SK-N-SH (cell line): Measurements from ENCODE around the gene TRMT112. TPM values are rescaled to one million over a fixed set of nuclear protein-coding genes. Genes with fewer than 3 reads are reported as not detected.

Experiments
- CTCF ChIA-PET: fragments of 300-600, 350-600 bp; formaldehyde crosslinking; extraction: SDS; loops from one replicate; lab custom pipeline; 2021; lab: Yijun Ruan, JAX
- POLR2A ChIA-PET: fragments of 350-600 bp; sonication (Branson Sonifier 250); formaldehyde crosslinking; extraction: SDS; loops from one replicate; lab custom pipeline; 2020; ENCODE audit warnings: antibody characterized with exemption, inconsistent platforms; lab: Yijun Ruan, JAX
- DNase-seq: peaks from one replicate; pipeline ENCODE4 v3.0.0; 2012
- H2AFZ ChIP-seq: fragments of 200-600 bp; sonication (generic); 2 replicates; pipeline ENCODE4 v1.8.1; 2016; ENCODE audit warnings: antibody characterized with exemption, mild to moderate bottlenecking, low read depth
- H3F3A ChIP-seq: fragments of 200-600 bp; sonication (generic); replicated peaks from 2 replicates; pipeline ENCODE3; 2016; ENCODE audit warnings: antibody characterized with exemption, mild to moderate bottlenecking; ENCODE audit not compliant: insufficient read depth
- H3K27ac ChIP-seq, 2 experiments: fragments of 200-500 bp in 1 of 2; fragments of 200-600 bp in 1 of 2; sonication (Bioruptor generic) in 1 of 2; sonication (generic), shearing (Covaris generic) in 1 of 2; 2 replicates each; pipeline versions ENCODE4 v1.5.1 to v1.6.1; 2014 to 2016; ENCODE audit warnings: low read depth in 2 of 2, inconsistent platforms in 1 of 2, low read length in 1 of 2, mild to moderate bottlenecking in 1 of 2, mixed read lengths in 1 of 2
- H3K27me3 ChIP-seq: fragments of 200-600 bp; sonication (generic), shearing (Covaris generic); 2 replicates; pipeline ENCODE4 v1.6.1; 2016; ENCODE audit warnings: mixed run types; ENCODE audit not compliant: insufficient read depth
- H3K36me3 ChIP-seq, 2 experiments: fragments of 200-500 bp in 1 of 2; fragments of 200-600 bp in 1 of 2; sonication (Bioruptor generic) in 1 of 2; sonication (generic) in 1 of 2; replicated peaks in 1 of 2; 2 replicates each; pipeline versions ENCODE3 to v1.5.1; 2014 to 2016; ENCODE audit warnings: low read length in 1 of 2, mild to moderate bottlenecking in 1 of 2; ENCODE audit not compliant: insufficient read depth in 2 of 2, control insufficient read depth in 1 of 2
- H3K4me1 ChIP-seq, 2 experiments: fragments of 200-500 bp in 1 of 2; fragments of 200-600 bp in 1 of 2; sonication (Bioruptor generic) in 1 of 2; sonication (generic), shearing (Covaris generic) in 1 of 2; 2 replicates each; pipeline versions ENCODE4 v1.5.1 to v1.6.1; 2014 to 2016; ENCODE audit warnings: low read depth in 1 of 2, low read length in 1 of 2, mixed run types in 1 of 2; ENCODE audit not compliant: insufficient read depth in 2 of 2, control insufficient read depth in 1 of 2
- H3K4me2 ChIP-seq: fragments of 200-600 bp; sonication (generic), shearing (Covaris generic); 2 replicates; pipeline ENCODE4 v1.6.1; 2017; ENCODE audit warnings: mixed run types
- H3K4me3 ChIP-seq, 2 experiments: fragments of 200-500 bp in 1 of 2; fragments of 200-600 bp in 1 of 2; sonication (Bioruptor generic) in 1 of 2; sonication (generic), shearing (Covaris generic) in 1 of 2; 2 replicates each; pipeline versions ENCODE4 v1.5.1 to v1.8.1; 2014 to 2016; ENCODE audit warnings: low read depth in 2 of 2, inconsistent platforms in 1 of 2, low read length in 1 of 2, mild to moderate bottlenecking in 1 of 2, mixed read lengths in 1 of 2, moderate library complexity in 1 of 2
- H3K79me2 ChIP-seq: fragments of 200-600 bp; sonication (generic); 2 replicates; pipeline ENCODE4 v1.8.1; 2017; ENCODE audit warnings: mild to moderate bottlenecking; ENCODE audit not compliant: insufficient read depth
- H3K9ac ChIP-seq: fragments of 200-600 bp; sonication (generic); 2 replicates; pipeline ENCODE4 v1.6.1; 2017; ENCODE audit warnings: mixed run types
- H3K9me2 ChIP-seq: fragments of 200-600 bp; sonication (generic); 2 replicates; pipeline ENCODE4 v1.6.1; 2017; ENCODE audit warnings: mixed run types
- H3K9me3 ChIP-seq: fragments of 200-600 bp; sonication (generic); 2 replicates; pipeline ENCODE4 v1.6.1; 2017; ENCODE audit warnings: mixed run types, mild to moderate bottlenecking, moderate library complexity
- H4K20me1 ChIP-seq: fragments of 200-600 bp; sonication (generic); 2 replicates; pipeline ENCODE4 v1.6.1; 2017; ENCODE audit warnings: mild to moderate bottlenecking, mixed run types; ENCODE audit not compliant: insufficient read depth
- CHD2 ChIP-seq: fragments of 150-350 bp; IDR thresholded peaks from 2 replicates; pipeline ENCODE4 v1.6.1; 2018; ENCODE audit warnings: low read length; ENCODE audit not compliant: partially characterized antibody
- EP300 ChIP-seq, 2 experiments: IDR thresholded peaks; 2 replicates each; pipeline versions ENCODE4 v1.4.0 to v1.6.1; 2012; ENCODE audit warnings: borderline replicate concordance in 1 of 2, low read depth in 1 of 2, low read length in 1 of 2
- FOSL2 ChIP-seq: IDR thresholded peaks from 2 replicates; pipeline ENCODE4 v1.4.0; 2012; ENCODE audit warnings: low read depth, mild to moderate bottlenecking, moderate library complexity, borderline replicate concordance
- FOXJ3 ChIP-seq: sonication (generic); formaldehyde crosslinking; IDR thresholded peaks from 2 replicates; pipeline ENCODE4 v1.5.1; 2020; ENCODE audit warnings: mild to moderate bottlenecking, missing genetic modification reagents
- FOXM1 ChIP-seq: IDR thresholded peaks from 2 replicates; pipeline ENCODE4 v1.4.0; 2012; ENCODE audit warnings: low read depth, mild to moderate bottlenecking
- GABPA ChIP-seq: IDR thresholded peaks from 2 replicates; pipeline ENCODE4 v1.4.0; 2012; ENCODE audit warnings: low read depth, mild to moderate bottlenecking
- GATA2 ChIP-seq: sonication (generic); formaldehyde crosslinking; IDR thresholded peaks from 2 replicates; pipeline ENCODE4 v1.5.0; 2020; ENCODE audit warnings: mild to moderate bottlenecking, missing genetic modification reagents
- IRF3 ChIP-seq: fragments of 150-350 bp; IDR thresholded peaks from 2 replicates; pipeline ENCODE4 v1.6.1; 2016; ENCODE audit warnings: mild to moderate bottlenecking, low read depth, low read length
- JUND ChIP-seq: IDR thresholded peaks from 2 replicates; pipeline ENCODE4 v1.4.0; 2012
- MEF2A ChIP-seq: IDR thresholded peaks from 2 replicates; pipeline ENCODE4 v1.4.0; 2012; ENCODE audit warnings: low read depth, borderline replicate concordance
- MXI1 ChIP-seq: IDR thresholded peaks from 2 replicates; pipeline ENCODE4 v1.6.1; 2012; ENCODE audit warnings: mild to moderate bottlenecking, low read depth, low read length, improper control_type of control experiment
- NFIC ChIP-seq: IDR thresholded peaks from 2 replicates; pipeline ENCODE4 v1.4.0; 2012; ENCODE audit warnings: borderline replicate concordance
- NRF1 ChIP-seq: IDR thresholded peaks from 2 replicates; pipeline ENCODE4 v1.6.1; 2012; ENCODE audit warnings: low read depth, mild to moderate bottlenecking, low read length
- PBX3 ChIP-seq: IDR thresholded peaks from 2 replicates; pipeline ENCODE4; 2012
- POLR2AphosphoS5 ChIP-seq: IDR thresholded peaks from 2 replicates; pipeline ENCODE4 v1.6.1; 2012; ENCODE audit warnings: low read depth, low read length
- RAD21 ChIP-seq: IDR thresholded peaks from 2 replicates; pipeline ENCODE4 v1.6.1; 2012; ENCODE audit warnings: mild to moderate bottlenecking, low read length
- RCOR1 ChIP-seq: fragments of 150-350 bp; IDR thresholded peaks from 2 replicates; pipeline ENCODE4 v1.6.1; 2017; ENCODE audit warnings: antibody characterized with exemption, low read length
- RFX5 ChIP-seq: IDR thresholded peaks from 2 replicates; pipeline ENCODE4 v1.6.1; 2012; ENCODE audit warnings: mild to moderate bottlenecking, improper control_type of control experiment, low read length
- RXRA ChIP-seq: IDR thresholded peaks from 2 replicates; pipeline ENCODE4 v1.4.0; 2012; ENCODE audit warnings: low read depth, mild to moderate bottlenecking, borderline replicate concordance
- SIN3A ChIP-seq: IDR thresholded peaks from 2 replicates; pipeline ENCODE4 v1.6.1; 2012; ENCODE audit warnings: low read depth, mild to moderate bottlenecking, low read length, moderate library complexity, borderline replicate concordance
- SMC3 ChIP-seq: IDR thresholded peaks from 2 replicates; pipeline ENCODE4 v1.6.1; 2012; ENCODE audit warnings: low read depth, low read length, improper control_type of control experiment
- TAF1 ChIP-seq: IDR thresholded peaks from 2 replicates; pipeline ENCODE4 v1.6.1; 2012; ENCODE audit warnings: low read depth, mild to moderate bottlenecking, low read length, moderate library complexity, borderline replicate concordance
- TCF12 ChIP-seq: IDR thresholded peaks from 2 replicates; pipeline ENCODE4 v1.4.0; 2012
- TEAD4 ChIP-seq: IDR thresholded peaks from 2 replicates; pipeline ENCODE4 v1.4.0; 2012; ENCODE audit warnings: mild to moderate bottlenecking, borderline replicate concordance; ENCODE audit not compliant: insufficient read depth
- USF2 ChIP-seq: fragments of 150-350 bp; IDR thresholded peaks from 2 replicates; pipeline ENCODE4 v1.6.1; 2017; ENCODE audit warnings: antibody characterized with exemption, low read length, low read depth, borderline replicate concordance
- YY1 ChIP-seq: IDR thresholded peaks from 2 replicates; pipeline ENCODE4 v1.4.0; 2012; ENCODE audit warnings: low read depth, mild to moderate bottlenecking
- ZBTB33 ChIP-seq: IDR thresholded peaks from 2 replicates; pipeline ENCODE4 v1.4.0; 2012; ENCODE audit warnings: low read depth, borderline replicate concordance
- WGBS: methylation state at CpG from one replicate; pipeline ENCODE4 v1.1.6; 2017; ENCODE audit warnings: low lambda C conversion rate; 5-methylcytosine and 5-hydroxymethylcytosine counted together
- polyA plus RNA-seq, 3 experiments: library from polyadenylated mRNA; depleted of rRNA; stranded (reverse); fragments of >200 nt; gene quantifications; 2 replicates each; pipeline ENCODE4 v1.2.3, GENCODE V29; 2012

TRMT112 gene
- polyA plus RNA-seq, 1 of the 3 experiments (the other 2 are of a cell fraction), result 699 TPM

GRCh38 chr11:64305075-64305690, 12.2 kb downstream of the TRMT112 start, which contains the start of gene ESRRA:
Gene ESRRA, plus strand, starts transcription at chr11:64305524. Its CDS starts 1,656 bp downstream, at chr11:64307180.
- H3K4me2 ChIP-seq, result peak within 1 kb of the TSS; percentile 99
- H3K9me3 ChIP-seq, result no peaks in the 10 kb centered on the region
- ChIA-PET CTCF (interaction anchor here (0.6 to 6.7 kb wide), 25 partner anchors 9 to 804 kb away, joined by 3 to 196 read pairs (median 7); partner anchors contain the start of genes ATG2A, BAD, DNAJC4 and FERMT3), POLR2A (interaction anchor here (1.0 to 5.8 kb wide), 9 partner anchors 11 to 101 kb away, joined by 3 to 54 read pairs (median 4); partner anchors contain the start of genes BAD, FKBP2, GPR137 and PRDX5)
- peak within 1 kb of the TSS; percentile 84 for H2AFZ ChIP-seq
- peak within 1 kb of the TSS; percentile 83 to 96 for H3K27ac ChIP-seq
- peaks cover 30% of the 10 kb centered on the region; the same call in 1 of the 2 replicates for H3K79me2 ChIP-seq
- H3K9ac ChIP-seq, result peak within 1 kb of the TSS; percentile 68
- peaks cover 12% of the 10 kb centered on the region for H3F3A ChIP-seq
- H3K9me2 ChIP-seq, result no peaks in the 10 kb centered on the region
- H3K27me3 ChIP-seq, result no peaks in the 10 kb centered on the region
- H3K4me1 ChIP-seq, result peaks cover 5 to 18% of the 10 kb centered on the region in 2 experiments; a peak in 2 of 4 replicates
- peak; percentile 100 for DNase-seq
- peaks cover 0 to 2% of the 10 kb centered on the region in 2 experiments for H3K36me3 ChIP-seq
- no peaks in the 10 kb centered on the region for H4K20me1 ChIP-seq
- H3K4me3 ChIP-seq, result peak within 1 kb of the TSS; percentile 67 to 82
- WGBS, result under 1% methylated on average over 25 of the region's 81 CpGs
- TF ChIP-seq GATA2 (no peak), IRF3 (no peak), RAD21 (no peak), FOSL2 (no peak), SMC3 (no peak), YY1 (no peak), RFX5 (no peak), GABPA (no peak), POLR2AphosphoS5 (peak; percentile 26; the same call in 1 of the 2 replicates), JUND (no peak), FOXJ3 (CRISPR knock-in tag) (no peak), CHD2 (peak; percentile 30), MEF2A (no peak), FOXM1 (no peak), PBX3 (no peak), TCF12 (no peak), USF2 (no peak), MXI1 (peak; percentile 52; the same call in 1 of the 2 replicates), RXRA (no peak), NRF1 (peak; percentile 95), TEAD4 (no peak), ZBTB33 (no peak), SIN3A (peak; percentile 69), EP300 (IDR thresholded peaks at IDR 0.05; ENCODE audit: borderline replicate concordance in 1 of 2, low read depth in 1 of 2, low read length in 1 of 2) (no peak), NFIC (no peak), RCOR1 (no peak), TAF1 (0 out of 2 replicates have a peak, but pooled peaks have one; percentile 6)
